GM15510 (cell line): ENCODE measurements around the gene KLF2.

Experiments
- POLR2A ChIP-seq: IDR thresholded peaks from 3 replicates; pipeline ENCODE4 v1.6.1; 2011; ENCODE audit warnings: borderline replicate concordance; ENCODE audit not compliant: insufficient read length; ENCODE audit errors: extremely low read depth

Gene KLF2

DNA sequence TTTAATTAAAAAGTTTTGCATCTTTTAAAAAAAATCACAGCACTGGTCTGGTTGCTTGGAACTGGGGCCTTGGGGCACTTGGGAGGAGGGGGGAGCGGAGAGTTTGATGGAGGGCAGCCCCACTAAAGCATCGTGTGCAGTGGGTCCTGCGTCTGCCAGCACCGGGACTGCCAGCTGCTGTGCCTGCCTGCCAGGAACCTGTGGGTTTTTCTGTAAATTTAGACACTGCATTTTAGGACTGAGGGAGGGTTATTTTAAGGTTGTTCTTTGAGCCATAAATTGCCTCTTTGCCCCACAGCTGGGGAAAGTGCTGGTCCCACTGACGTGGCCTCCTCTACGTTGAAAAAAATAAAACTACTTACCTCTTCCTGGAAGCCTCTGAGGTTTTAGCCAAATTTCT, 2.9 kb downstream of the KLF2 start:
- no peak for TF ChIP-seq POLR2A

DNA sequence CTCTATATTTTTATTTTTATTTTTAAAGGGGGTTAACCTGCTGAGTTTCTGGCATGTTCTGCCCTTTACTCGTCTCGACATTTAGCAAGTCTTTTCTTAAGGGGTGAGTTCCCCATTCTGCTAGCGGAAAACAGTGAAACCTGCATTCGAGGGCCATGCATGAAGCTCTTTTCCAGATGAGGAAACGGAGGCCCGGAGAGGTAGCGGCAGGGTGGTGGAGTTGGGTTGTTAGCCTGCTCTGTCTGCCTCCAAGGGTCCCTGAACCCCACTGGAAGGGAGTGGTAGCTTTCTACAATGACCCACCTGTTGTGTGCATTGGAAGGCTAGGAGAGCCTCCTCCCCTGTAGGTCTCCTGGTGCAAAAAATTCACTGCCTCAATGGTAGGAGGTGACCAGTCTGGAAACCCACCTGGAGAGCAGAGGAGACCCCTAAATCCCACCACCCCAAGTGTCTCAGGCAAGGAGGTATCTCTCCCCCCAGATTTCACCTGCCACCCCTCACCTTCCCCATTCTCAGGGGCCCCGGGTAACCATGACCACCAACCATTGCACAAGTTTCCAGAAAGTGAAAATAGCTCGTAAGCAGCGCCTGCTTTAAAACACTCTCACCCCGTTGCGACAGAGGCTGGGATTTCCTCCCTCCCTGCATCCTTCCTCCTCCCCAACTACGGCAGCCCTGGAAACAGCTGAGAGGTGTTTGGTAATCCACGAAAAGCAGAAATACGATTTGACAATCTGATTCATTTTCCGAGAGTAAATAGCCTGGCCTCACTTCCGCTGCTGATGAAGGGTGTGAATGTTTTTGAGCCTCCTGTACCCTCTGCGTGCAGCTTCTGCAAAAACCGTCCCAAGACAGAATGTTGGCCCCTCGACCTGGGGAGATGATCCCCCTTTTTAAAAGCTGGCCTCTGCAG, 3.5 kb downstream of the KLF2 start:
- TF ChIP-seq POLR2A = no peak

DNA sequence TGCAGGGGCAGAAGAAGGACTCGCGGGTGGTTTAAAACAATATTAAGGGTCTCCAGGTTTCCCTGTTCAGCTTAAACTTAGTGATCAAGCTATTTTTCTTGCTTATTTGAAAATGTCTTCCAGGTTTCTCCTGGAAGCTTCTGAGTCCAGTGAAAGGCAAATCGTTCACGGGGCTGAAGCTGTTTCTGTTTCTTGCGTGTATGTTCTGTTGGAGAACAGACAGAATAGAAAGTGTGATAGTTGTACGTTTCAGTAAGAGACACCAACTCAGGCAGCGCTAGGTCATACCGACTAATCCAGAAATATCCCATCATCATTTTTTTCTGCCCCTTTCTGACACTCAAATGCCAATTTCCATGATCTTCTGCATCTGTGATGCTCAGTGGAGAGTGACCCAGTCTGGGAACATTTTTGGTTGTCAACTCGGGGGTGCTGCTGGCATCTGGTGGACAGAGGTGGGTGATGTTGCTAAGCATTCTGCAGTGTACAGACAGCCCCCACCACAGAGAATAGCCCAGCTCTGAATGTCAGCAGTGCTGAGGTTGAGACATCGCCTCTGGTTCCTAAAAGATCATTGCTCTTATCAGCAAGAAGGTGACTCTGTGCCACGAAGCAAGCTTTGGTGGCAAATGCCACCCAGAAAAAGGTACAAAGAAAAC, 4.3 kb downstream of the KLF2 start:
- no peak for TF ChIP-seq POLR2A

DNA sequence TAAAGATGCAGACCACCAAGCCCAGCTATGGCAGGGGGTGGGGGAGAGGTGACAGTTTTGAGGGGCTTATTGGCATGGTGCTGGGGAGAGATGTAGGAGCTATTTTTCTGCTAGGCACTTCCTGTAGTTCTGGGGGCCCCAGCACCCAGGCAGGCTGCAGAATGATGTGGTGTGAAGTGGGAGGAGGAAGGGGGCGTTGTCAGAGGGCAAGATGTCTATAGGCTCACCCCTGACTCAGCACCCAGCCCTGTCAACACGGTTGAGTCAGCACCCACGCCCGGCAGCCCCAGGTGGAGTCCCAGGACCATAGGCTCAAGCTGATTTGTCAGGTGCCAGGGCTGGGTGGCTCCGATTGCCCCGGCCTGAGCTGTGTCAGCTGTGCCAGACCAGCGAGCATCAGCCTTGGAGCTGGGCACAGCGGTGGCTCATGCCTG, 5.8 kb downstream of the KLF2 start:
- TF ChIP-seq POLR2A = no peak

DNA sequence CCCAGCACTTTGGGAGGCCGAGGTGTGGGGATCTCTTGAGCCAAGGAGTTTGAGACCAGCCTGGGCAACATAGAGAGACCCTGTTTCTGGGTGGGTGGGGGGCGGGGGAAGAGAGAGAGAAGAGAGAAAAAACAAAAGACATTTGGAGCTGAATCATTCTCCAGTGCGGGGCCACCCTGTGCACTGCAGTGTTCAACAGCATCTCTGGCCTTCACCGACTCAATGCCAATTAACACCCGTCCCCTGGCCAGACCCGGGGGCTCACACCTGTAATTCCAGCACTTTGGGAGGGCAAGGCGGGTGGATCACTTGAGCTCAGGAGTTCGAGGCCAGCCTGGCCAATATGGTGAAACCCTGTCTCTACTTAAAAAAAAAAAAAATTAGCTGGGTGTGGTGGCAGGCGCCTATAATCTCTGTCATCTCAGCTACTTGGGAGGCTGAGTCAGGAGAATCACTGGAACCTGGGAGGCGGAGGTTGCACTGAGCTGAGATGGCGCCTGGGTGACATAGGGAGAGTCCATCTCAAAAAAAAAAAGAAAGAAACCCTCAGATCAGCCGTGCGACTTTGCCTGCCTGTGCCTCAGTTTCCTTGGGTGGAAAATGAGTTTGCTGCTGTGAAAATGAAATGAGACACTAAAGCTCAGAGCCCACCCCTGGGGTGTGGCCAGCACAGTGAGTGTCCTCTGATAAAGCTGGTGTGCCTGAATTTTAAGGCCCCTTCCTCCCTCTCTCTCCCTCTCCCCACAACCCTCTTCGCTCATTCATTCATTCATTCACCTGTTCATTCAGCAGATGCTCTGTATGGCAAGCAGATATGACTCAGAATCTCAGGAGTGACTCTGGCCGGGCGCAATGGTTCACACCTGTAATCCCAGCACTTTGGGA, 6.4 kb downstream of the KLF2 start:
- TF ChIP-seq POLR2A = no peak

DNA sequence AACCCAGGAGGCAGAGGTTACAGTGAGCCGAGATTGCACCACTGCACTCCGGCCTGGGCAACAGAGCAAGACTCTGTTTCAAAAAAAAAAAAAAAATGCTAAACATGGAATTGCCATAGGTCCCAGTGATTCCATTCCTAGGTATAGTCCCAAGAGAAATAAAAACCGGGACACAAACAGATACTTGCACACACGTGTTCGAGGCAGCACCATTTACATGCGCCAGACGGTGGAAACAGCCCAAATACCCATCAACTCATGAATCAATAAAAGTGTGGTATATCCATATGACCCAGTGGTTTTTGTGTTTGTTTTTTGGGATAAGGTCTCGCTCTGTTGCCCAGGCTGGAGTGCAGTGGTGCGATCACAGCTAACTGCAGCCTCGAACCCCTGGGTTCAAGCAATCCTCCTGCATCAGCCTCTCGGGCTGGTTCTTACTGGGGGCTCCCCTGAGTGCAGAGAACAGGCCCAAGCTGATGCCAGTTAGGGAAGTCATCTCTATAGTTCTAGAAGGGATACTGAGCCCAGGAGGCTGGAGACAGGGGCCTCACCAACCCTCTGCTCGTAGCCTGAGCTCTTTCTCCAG, 8.5 kb downstream of the KLF2 start:
- TF ChIP-seq POLR2A = no peak

DNA sequence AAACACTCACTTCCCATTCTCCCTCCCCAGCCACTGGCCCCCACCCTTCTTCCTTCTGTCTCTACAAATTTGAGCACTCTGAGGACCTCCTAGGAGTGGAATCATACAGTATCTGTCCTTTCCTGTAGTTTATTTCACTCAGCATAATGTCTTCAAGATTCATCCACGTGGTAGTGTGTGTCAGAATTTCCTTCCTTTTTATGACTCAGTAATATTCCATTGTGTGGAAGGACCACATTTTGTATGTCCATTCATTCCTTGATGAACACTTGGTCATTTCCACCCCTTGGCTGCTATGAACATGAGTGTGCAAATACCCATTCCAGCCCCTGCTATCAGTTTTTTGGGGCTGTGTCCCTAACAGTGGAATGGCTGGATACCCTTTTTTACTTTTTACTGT, 9.8 kb downstream of the KLF2 start:
- TF ChIP-seq POLR2A = no peak

DNA sequence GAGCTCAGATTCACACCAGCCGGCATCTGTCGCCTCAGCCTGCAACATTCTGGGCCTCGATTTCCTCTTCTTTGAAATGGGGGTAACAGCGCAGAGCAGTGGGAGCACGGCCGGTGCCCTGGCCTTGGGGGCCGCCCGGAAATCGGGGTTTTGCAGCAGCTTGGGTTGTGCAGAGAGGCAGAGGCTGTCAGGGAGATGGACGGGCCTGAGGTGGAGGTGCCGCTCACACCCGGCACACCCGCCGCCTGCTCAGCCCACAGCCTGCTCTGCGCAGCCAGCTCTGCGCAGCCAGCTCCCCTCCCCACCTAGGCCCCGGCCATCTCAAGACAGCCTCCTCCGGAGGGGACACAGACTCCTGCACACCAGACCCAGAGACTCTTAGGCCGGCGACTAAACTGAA, 10.6 kb downstream of the KLF2 start:
- no peak for TF ChIP-seq POLR2A

DNA sequence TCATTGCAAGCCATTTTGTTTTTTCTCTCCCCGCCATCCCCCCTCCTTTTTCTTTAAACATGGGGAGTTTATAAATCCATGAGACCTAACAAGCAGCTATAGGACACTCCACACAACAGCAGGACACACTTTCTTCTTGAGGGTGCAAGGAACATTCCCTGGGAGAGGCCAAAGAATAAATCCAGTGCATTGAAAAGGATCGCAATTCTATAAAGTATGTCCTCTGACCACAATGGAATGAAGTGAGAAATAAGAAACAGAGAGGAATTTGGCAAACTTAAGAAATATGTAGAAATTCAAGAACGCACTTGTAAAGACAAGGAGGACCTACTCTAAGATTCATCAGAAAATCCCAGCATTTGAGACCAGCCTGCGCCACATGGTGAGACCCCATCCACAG, 11.9 kb downstream of the KLF2 start:
- TF ChIP-seq POLR2A = no peak

DNA sequence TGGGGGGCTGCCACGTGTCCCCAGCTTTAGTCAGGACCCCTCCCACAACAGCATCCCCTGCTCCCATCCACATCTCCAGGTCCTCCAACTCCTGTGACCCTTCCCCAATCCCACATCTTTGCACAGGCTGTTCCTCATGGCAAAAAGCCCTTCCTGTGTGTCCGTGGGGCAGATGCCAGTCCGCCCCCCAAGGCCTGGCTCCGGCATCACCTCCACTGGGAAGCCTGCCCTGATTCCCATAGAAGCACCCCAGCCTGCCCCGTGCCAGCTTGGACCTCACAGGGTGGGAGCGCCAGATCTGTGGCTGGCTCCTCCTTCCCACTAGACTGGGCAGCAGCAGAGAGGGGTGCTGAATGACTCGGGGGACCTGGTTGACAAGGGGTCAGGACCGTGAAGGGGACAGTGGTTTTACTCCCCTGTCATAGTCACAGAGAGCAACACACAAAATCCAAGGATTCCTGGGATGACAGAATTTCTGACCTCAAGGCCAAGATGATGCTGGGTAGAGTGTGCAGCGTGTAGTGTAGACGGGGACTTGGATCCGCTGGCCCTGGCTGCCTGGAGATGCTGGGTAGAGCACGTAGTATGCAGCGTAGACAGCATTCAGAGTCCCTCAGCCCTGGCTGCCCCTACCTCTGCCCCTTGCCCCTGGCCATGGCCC, 13.3 kb downstream of the KLF2 start:
- TF ChIP-seq POLR2A = no peak

DNA sequence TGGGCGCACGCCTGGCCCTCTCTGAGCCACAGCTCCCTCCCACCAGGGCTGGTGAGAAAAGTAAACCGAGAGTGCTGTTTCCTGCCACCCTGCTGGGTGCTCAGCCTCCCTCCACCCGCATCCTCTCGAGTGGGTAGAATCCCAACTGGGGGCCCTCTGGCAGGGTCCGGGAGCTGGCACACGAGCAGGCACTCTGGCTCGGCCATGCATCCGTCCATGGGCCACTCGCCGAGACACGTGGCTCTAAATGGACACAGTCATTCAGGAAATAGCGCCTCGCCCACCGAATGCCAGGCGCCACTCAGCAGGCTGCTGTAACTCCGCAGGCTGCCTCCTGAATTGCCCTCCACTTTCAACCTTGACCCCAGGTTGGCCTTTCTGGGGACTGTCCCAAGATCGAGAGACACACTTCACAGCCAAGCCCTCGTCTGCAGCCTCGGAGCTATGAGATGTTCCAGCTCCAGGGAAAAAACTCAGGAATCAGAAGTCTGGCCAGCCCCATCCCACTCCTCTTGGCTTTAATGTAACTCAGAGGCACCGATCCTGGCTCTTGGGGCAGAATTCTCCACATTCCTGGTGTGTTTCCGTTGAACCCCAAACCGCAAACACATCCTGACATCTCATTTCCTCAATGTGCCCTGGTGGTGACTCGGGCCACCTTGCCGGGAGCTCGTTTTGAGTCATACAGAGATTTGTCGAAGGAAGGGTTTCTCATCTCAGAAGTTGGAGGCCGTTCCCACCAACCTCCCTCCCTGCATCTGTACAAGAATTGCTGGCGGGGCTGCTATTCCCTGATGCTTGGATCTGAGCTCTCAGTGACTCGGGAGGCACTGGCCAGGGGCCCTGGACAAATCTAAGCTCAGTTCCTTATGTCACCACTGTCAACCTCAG, 14.1 kb downstream of the KLF2 start:
- TF ChIP-seq POLR2A = no peak

DNA sequence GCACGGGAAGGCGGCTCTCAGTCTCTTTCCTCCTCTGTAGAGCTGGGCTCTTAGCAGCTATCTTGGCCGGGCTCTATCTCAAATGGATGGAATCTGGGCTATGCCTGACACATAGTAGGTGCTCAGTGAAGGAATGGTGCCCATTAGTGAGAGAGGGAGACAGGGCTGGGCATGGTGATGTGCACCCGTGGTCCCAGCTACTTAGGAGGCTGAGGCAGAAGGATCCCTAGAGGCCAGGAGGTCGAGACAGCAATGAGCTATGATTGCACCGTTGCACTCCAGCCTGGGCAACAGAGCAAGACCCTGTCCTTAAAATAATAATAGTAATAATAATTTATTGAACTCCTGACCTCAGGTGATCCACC, 14.7 kb downstream of the KLF2 start:
- TF ChIP-seq POLR2A = no peak

DNA sequence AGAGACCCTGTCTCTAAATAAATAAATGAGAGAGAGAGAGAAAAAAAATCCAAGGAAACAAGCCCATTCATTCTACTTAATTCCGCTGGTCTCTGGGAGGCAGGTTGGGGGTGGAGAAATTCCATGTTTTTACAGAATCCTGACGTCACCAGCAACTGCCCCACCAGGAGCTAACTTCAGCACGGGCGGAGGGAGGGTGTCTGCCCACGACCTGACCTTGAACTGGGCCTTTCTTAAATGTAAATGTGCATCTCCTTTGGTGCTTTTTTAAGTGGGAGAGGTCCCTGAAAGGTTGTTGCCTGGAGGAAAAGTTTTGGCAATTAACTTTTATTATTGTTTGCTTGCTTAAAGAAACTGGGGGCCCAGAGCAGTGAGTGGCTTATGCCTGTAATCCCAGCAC, 15.5 kb downstream of the KLF2 start:
- TF ChIP-seq POLR2A = no peak
